ENCODE data around the gene GEMIN8.
A peak's percentile ranks its signal among the peaks of the same experiment; 100 is the strongest.

The GEMIN8 gene

GRCh38 chrX:14039344-14039743 is 9.7 kb upstream of the GEMIN8 start:
- no peaks in the 10 kb centered on the region for H3K27me3 ChIP-seq (ENCODE audit: control insufficient read depth in 1 of 2, insufficient read depth in 2 of 2, low read length in 2 of 2)
- no peaks in the 10 kb centered on the region for H3K4me1 ChIP-seq (ENCODE audit: insufficient read depth, low read length)
- no peaks in the 10 kb centered on the region for H3K36me3 ChIP-seq (ENCODE audit: insufficient read depth, low read length)
- H3K27ac ChIP-seq (ENCODE audit: low read depth, low read length): no peak overlapping the region
- H3K4me3 ChIP-seq (ENCODE audit: low read depth in 1 of 2, low read length in 2 of 2): no peak overlapping the region
- no peak overlapping the region for H3K9ac ChIP-seq (ENCODE audit: low read length)
- no peaks in the 10 kb centered on the region for H3K9me3 ChIP-seq (ENCODE audit: low read length)

- H3K27ac ChIP-seq (ENCODE audit: low read depth, low read length): no peak overlapping the region
- H3K9me3 ChIP-seq (ENCODE audit: low read length): no peaks in the 10 kb centered on the region
These were observed 8.8 kb upstream of the GEMIN8 start for GRCh38 chrX:14038375-14039085.

GRCh38 chrX:14032406-14032805 is 2.7 kb upstream of the GEMIN8 start:
- H3K27ac ChIP-seq (ENCODE audit: low read depth, low read length): no peak overlapping the region
- H3K36me3 ChIP-seq (ENCODE audit: insufficient read depth, low read length): no peaks in the 10 kb centered on the region
- no peak overlapping the region for H3K9ac ChIP-seq (ENCODE audit: low read length)
- no peak overlapping the region for H3K4me3 ChIP-seq (ENCODE audit: low read depth in 1 of 2, low read length in 2 of 2)
- no peaks in the 10 kb centered on the region for H3K27me3 ChIP-seq (ENCODE audit: control insufficient read depth in 1 of 2, insufficient read depth in 2 of 2, low read length in 2 of 2)
- H3K9me3 ChIP-seq (ENCODE audit: low read length): no peaks in the 10 kb centered on the region
- peaks cover 14% of the 10 kb centered on the region for H3K4me1 ChIP-seq (ENCODE audit: insufficient read depth, low read length)

More at GRCh38 chrX:14038375-14039085, 8.8 kb upstream of the GEMIN8 start:
- Histone ChIP-seq H3K36me3 (ENCODE audit: insufficient read depth, low read length) (no peaks in the 10 kb centered on the region), H3K27me3 (ENCODE audit: control insufficient read depth in 1 of 2, insufficient read depth in 2 of 2, low read length in 2 of 2) (no peaks in the 10 kb centered on the region), H3K4me3 (ENCODE audit: low read depth in 1 of 2, low read length in 2 of 2) (no peak overlapping the region), H3K4me1 (ENCODE audit: insufficient read depth, low read length) (no peaks in the 10 kb centered on the region), H3K9ac (ENCODE audit: low read length) (no peak overlapping the region)

DNA sequence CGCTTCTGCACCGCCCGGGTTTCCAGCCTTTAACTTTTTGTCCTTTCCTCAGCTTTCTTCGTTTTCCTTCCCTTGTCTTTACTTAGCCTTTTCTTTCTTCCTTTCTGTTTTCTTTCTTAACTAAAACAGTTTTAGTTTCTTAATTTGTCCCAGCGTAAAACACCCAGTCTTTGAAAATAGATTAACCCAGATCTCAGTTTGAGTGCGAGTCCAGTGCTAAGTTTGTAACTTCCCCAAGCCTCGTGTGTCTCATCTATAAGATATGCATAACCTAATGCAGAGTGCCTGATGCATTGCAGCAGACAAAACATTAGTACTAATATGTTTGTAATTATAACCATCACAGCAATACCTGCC is 460 bp upstream of the GEMIN8 start:
- peak overlapping the region; percentile 67 for H3K27ac ChIP-seq (ENCODE audit: low read depth, low read length)

GRCh38 chrX:14029039-14029424 is 660 bp downstream of the GEMIN8 start:
- Histone ChIP-seq H3K4me1 (ENCODE audit: insufficient read depth, low read length) (peaks cover 15% of the 10 kb centered on the region), H3K9ac (ENCODE audit: low read length) (peak overlapping the region; percentile 47), H3K4me3 (ENCODE audit: low read depth in 1 of 2, low read length in 2 of 2) (peak overlapping the region; percentile 63 to 71), H3K36me3 (ENCODE audit: insufficient read depth, low read length) (no peaks in the 10 kb centered on the region), H3K9me3 (ENCODE audit: low read length) (no peaks in the 10 kb centered on the region), H3K27ac (ENCODE audit: low read depth, low read length) (no peak overlapping the region), H3K27me3 (ENCODE audit: control insufficient read depth in 1 of 2, insufficient read depth in 2 of 2, low read length in 2 of 2) (no peaks in the 10 kb centered on the region)

More for the DNA sequence above, 460 bp upstream of the GEMIN8 start:
- Histone ChIP-seq H3K36me3 (ENCODE audit: insufficient read depth, low read length) (no peaks in the 10 kb centered on the region), H3K4me1 (ENCODE audit: insufficient read depth, low read length) (peaks cover 15% of the 10 kb centered on the region), H3K9me3 (ENCODE audit: low read length) (no peaks in the 10 kb centered on the region), H3K4me3 (ENCODE audit: low read depth in 1 of 2, low read length in 2 of 2) (peak overlapping the region; percentile 63 to 71), H3K27me3 (ENCODE audit: control insufficient read depth in 1 of 2, insufficient read depth in 2 of 2, low read length in 2 of 2) (no peaks in the 10 kb centered on the region), H3K9ac (ENCODE audit: low read length) (peak overlapping the region; percentile 7)

DNA sequence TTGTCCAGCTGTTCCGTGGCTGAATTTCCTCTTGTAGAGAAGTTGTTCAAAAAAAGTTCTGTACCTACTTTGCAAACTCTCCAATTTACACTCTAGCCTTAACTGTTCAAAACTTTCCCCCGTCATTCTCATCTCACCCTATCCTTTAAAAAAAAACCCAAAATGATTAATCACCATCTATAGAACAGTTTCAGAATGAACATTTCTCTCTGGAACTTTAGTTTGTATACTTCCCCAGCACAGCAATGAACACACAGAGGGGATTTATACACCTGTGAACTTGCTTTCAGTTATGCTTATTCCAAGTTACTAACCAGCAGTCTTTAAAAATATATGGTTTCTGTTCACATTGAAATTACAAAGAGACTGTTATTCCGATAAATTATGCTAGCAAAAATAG is 1.2 kb downstream of the GEMIN8 start:
- peak overlapping the region; percentile 47 for H3K9ac ChIP-seq (ENCODE audit: low read length)
- H3K9me3 ChIP-seq (ENCODE audit: low read length): no peaks in the 10 kb centered on the region
- H3K4me3 ChIP-seq (ENCODE audit: low read depth in 1 of 2, low read length in 2 of 2): peak overlapping the region in 1 of 2 donors; percentile 71
- no peaks in the 10 kb centered on the region for H3K36me3 ChIP-seq (ENCODE audit: insufficient read depth, low read length)
- H3K4me1 ChIP-seq (ENCODE audit: insufficient read depth, low read length): peaks cover 15% of the 10 kb centered on the region
- H3K27ac ChIP-seq (ENCODE audit: low read depth, low read length): no peak overlapping the region
- no peaks in the 10 kb centered on the region for H3K27me3 ChIP-seq (ENCODE audit: control insufficient read depth in 1 of 2, insufficient read depth in 2 of 2, low read length in 2 of 2)

DNA sequence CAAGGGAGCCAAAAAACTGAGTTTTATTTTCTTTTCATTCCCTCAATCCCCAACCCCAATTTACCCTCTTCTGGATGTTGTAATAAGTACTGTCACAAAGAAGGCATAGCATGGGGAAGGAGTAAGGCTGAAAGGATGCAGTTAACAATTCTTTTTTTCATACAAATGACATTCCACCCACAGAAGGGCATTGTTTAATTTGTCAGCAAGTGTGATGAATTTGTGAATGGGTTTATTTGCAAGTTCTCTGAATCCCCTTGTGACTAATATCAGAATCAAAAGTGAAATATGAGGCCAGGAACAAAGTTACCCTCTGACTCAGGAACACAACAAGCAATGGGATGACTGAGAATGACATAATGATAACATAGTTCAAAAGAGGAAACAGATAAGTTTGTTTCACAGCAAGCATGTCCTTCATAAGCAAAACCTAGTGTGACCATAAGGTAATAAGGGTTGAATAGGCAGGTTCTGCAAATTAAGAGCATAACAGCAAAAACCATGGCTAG is 2.1 kb downstream of the GEMIN8 start:
- no peak overlapping the region for H3K4me3 ChIP-seq (ENCODE audit: low read depth in 1 of 2, low read length in 2 of 2)
- peaks cover 15% of the 10 kb centered on the region for H3K4me1 ChIP-seq (ENCODE audit: insufficient read depth, low read length)
- no peaks in the 10 kb centered on the region for H3K27me3 ChIP-seq (ENCODE audit: control insufficient read depth in 1 of 2, insufficient read depth in 2 of 2, low read length in 2 of 2)
- no peaks in the 10 kb centered on the region for H3K36me3 ChIP-seq (ENCODE audit: insufficient read depth, low read length)
- no peak overlapping the region for H3K9ac ChIP-seq (ENCODE audit: low read length)
- no peaks in the 10 kb centered on the region for H3K9me3 ChIP-seq (ENCODE audit: low read length)
- no peak overlapping the region for H3K27ac ChIP-seq (ENCODE audit: low read depth, low read length)

DNA sequence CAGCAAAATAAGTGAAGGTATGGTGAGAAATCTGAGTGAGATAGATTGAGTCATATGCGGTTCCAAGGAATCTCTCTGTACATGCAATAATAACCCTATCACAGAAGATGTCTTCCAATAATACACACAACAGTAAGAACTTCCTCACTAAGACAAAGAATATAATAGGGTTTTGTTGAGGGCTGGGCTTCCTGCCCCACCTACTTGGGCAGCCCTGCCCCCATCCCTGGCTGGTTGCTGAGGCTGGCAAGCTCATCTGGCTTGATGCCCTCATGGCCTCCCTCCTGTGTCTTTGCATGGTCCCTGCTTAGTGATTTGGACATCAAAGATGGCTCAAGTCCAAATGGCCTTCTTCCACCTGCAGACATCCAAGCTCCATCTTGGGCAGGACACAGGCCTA is 2.7 kb downstream of the GEMIN8 start:
- Histone ChIP-seq H3K4me1 (ENCODE audit: insufficient read depth, low read length) (peaks cover 15% of the 10 kb centered on the region), H3K4me3 (ENCODE audit: low read depth in 1 of 2, low read length in 2 of 2) (no peak overlapping the region), H3K36me3 (ENCODE audit: insufficient read depth, low read length) (no peaks in the 10 kb centered on the region), H3K9me3 (ENCODE audit: low read length) (no peaks in the 10 kb centered on the region), H3K27me3 (ENCODE audit: control insufficient read depth in 1 of 2, insufficient read depth in 2 of 2, low read length in 2 of 2) (no peaks in the 10 kb centered on the region), H3K9ac (ENCODE audit: low read length) (no peak overlapping the region), H3K27ac (ENCODE audit: low read depth, low read length) (no peak overlapping the region)

GRCh38 chrX:14026121-14026520 is 3.6 kb downstream of the GEMIN8 start:
- Histone ChIP-seq H3K36me3 (ENCODE audit: insufficient read depth, low read length) (no peaks in the 10 kb centered on the region), H3K4me3 (ENCODE audit: low read depth in 1 of 2, low read length in 2 of 2) (no peak overlapping the region), H3K27ac (ENCODE audit: low read depth, low read length) (no peak overlapping the region), H3K4me1 (ENCODE audit: insufficient read depth, low read length) (peaks cover 15% of the 10 kb centered on the region), H3K9me3 (ENCODE audit: low read length) (no peaks in the 10 kb centered on the region), H3K27me3 (ENCODE audit: control insufficient read depth in 1 of 2, insufficient read depth in 2 of 2, low read length in 2 of 2) (no peaks in the 10 kb centered on the region), H3K9ac (ENCODE audit: low read length) (no peak overlapping the region)

GRCh38 chrX:14022019-14022418 is 7.7 kb downstream of the GEMIN8 start:
- Histone ChIP-seq H3K27me3 (ENCODE audit: control insufficient read depth in 1 of 2, insufficient read depth in 2 of 2, low read length in 2 of 2) (no peaks in the 10 kb centered on the region), H3K4me3 (ENCODE audit: low read depth in 1 of 2, low read length in 2 of 2) (no peak overlapping the region), H3K36me3 (ENCODE audit: insufficient read depth, low read length) (peaks cover 3% of the 10 kb centered on the region), H3K9me3 (ENCODE audit: low read length) (no peaks in the 10 kb centered on the region), H3K27ac (ENCODE audit: low read depth, low read length) (no peak overlapping the region), H3K4me1 (ENCODE audit: insufficient read depth, low read length) (no peaks in the 10 kb centered on the region), H3K9ac (ENCODE audit: low read length) (no peak overlapping the region)

DNA sequence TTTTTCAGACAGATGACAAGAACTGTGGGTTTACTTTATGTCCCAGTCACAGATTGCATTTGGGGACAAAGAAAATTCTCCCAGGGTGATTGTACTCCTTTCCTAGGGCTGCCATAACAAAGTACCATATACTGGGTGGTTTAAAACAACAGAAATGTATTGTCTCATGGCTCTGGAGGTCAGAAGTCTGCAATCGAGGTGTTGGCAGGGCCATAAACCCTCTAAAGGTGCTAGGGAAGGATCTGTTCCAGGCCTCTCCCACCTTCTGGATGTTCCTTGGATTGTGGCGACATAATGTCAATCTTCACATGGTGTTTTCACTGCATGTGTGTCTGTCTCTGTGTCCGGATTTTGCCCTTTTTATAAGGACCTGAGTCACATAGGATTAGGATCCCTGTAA is 12.3 kb downstream of the GEMIN8 start:
- peaks cover 3% of the 10 kb centered on the region for H3K36me3 ChIP-seq (ENCODE audit: insufficient read depth, low read length)
- H3K9ac ChIP-seq (ENCODE audit: low read length): no peak overlapping the region
- H3K4me3 ChIP-seq (ENCODE audit: low read depth in 1 of 2, low read length in 2 of 2): no peak overlapping the region
- H3K4me1 ChIP-seq (ENCODE audit: insufficient read depth, low read length): no peaks in the 10 kb centered on the region
- no peaks in the 10 kb centered on the region for H3K9me3 ChIP-seq (ENCODE audit: low read length)
- no peaks in the 10 kb centered on the region for H3K27me3 ChIP-seq (ENCODE audit: control insufficient read depth in 1 of 2, insufficient read depth in 2 of 2, low read length in 2 of 2)
- no peak overlapping the region for H3K27ac ChIP-seq (ENCODE audit: low read depth, low read length)

GRCh38 chrX:14015941-14016340 is 13.8 kb downstream of the GEMIN8 start:
- Histone ChIP-seq H3K27me3 (ENCODE audit: control insufficient read depth in 1 of 2, insufficient read depth in 2 of 2, low read length in 2 of 2) (no peaks in the 10 kb centered on the region), H3K9ac (ENCODE audit: low read length) (no peak overlapping the region), H3K9me3 (ENCODE audit: low read length) (no peaks in the 10 kb centered on the region), H3K27ac (ENCODE audit: low read depth, low read length) (no peak overlapping the region), H3K4me1 (ENCODE audit: insufficient read depth, low read length) (no peaks in the 10 kb centered on the region), H3K4me3 (ENCODE audit: low read depth in 1 of 2, low read length in 2 of 2) (no peak overlapping the region), H3K36me3 (ENCODE audit: insufficient read depth, low read length) (peaks cover 3% of the 10 kb centered on the region)

Measured in muscle layer of colon (tissue), 2 donors.